ENCODE measurements around the gene ENTPD5.

DNA sequence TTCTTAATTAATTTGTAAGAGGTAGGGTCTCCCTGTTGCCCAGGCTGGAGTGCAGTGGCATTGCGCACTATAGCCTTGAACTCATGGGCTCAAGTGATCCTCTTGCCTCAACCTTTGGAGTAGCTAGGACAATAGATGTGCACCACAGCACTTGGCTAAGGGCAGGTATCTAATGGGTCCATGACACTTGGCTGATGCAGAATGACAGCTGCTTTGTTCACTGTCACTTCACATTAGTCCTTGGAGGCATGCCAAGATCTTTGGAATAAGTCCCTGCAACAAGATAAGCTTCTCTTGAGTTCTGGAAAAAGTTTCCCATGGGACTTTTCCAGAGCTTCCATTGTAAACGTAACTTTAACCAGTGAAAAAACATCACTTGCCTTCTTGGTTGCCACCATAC is 45.6 kb downstream of the ENTPD5 start:
- TF ChIP-seq, protein P1, sequence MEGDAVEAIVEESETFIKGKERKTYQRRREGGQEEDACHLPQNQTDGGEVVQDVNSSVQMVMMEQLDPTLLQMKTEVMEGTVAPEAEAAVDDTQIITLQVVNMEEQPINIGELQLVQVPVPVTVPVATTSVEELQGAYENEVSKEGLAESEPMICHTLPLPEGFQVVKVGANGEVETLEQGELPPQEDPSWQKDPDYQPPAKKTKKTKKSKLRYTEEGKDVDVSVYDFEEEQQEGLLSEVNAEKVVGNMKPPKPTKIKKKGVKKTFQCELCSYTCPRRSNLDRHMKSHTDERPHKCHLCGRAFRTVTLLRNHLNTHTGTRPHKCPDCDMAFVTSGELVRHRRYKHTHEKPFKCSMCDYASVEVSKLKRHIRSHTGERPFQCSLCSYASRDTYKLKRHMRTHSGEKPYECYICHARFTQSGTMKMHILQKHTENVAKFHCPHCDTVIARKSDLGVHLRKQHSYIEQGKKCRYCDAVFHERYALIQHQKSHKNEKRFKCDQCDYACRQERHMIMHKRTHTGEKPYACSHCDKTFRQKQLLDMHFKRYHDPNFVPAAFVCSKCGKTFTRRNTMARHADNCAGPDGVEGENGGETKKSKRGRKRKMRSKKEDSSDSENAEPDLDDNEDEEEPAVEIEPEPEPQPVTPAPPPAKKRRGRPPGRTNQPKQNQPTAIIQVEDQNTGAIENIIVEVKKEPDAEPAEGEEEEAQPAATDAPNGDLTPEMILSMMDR (conservative IDR thresholded peaks at IDR 0.05; ENCODE audit: low read length), result no peak
- TF ChIP-seq EZH2phosphoT487 (IDR thresholded peaks at IDR 0.05; ENCODE audit: borderline replicate concordance), result no peak
